GM19351 (cell line): Measurements from ENCODE around the gene MRPL14.

ENCODE experiments used
- ATAC-seq: cut with Tn5 transposase; IDR thresholded peaks from one replicate; pipeline ENCODE4 v1.9.1; 2021; ENCODE audit warnings: mild to moderate bottlenecking, moderate library complexity; ENCODE audit not compliant: unreplicated experiment

Gene MRPL14

GRCh38 chr6:44081753-44082152 is 45.5 kb downstream of the MRPL14 start:
- ATAC-seq = no peak

DNA sequence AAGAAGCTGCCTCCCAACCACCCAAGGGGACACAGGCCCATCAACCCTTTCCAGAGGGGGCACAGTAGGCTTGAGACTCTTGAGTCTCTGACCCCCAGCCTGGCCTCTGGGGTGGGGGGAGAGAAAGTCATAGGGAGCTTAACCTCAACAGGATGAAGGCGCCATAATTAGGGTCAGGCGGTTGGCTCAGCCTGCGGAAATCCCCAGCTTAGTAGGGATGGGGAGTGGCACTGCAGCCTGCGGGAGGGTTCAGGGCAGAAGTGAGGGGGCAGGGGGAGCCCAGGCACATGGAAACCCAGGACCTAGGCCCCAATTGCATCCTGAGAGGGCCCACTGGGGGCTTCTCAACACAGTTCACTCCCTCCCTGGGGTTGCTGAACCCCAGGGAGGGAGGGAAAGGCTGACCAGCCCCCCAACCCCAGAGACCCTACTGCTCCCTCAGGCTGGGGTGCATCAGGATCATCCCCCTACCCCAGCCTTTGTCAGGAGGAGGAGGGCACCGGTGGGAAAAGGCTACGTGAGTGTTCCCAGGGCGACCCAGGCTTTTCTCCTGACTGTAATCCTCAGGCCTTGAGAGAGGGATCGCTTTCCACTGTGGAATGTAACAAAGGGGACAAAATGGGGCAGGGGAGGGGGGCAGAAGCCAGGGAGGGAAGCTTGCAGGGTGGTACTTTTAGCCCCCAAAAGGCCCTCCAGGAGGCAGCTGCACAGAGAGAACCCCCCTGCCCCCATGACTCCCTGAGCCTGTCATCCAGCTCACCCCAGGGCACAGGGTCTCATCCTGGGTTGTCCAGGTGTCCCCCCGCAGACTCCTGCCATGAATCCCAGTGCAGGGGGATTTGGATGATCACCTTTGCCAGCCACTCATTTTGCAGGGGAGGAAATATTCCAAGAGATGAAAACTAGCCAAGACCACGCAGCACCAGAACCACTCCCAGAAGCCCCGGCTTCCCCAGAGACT is 46.4 kb downstream of the MRPL14 start:
- ATAC-seq = no peak

GRCh38 chr6:44079672-44080071 is 47.6 kb downstream of the MRPL14 start:
- ATAC-seq = no peak

DNA sequence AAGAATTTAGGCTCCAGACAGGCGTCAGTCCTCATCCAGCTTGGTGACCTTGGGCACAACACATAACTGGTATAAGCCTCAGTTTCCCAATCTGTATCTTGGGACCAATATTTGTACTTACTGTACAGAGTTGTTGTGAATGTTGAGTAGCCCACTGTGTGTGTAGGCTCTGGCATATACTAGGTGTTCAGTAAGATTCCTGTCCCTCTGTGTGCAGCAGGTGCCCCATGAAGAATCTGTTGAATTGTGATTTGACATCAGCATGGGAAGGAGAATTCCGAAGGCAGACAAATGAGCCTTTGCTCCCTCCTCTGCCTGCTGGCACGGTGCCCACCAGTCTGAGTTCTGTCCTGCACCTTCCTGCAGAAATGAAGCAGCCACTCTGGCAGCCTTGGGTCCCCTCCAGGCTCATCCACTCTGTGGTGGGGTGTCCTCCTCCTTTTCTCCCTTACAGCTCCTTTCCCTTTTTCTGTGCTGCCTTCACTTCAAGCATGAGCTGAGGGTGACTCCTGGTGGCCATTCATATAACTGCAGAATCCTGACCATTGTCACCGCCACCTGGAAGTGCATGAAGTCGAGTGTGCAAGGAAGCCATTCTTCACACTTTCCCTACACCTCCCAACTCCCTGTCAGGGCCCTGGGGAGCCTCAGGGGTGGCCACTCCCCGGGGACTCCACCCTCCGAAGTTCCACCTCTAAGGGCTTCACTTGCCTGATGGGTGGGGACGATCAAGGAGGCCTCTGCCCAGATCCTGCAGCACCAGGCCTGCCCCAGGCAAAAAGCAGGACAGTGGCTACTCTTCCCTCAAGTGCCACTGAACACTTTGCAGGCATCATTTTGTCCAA is 48.2 kb downstream of the MRPL14 start:
- ATAC-seq = no peak

DNA sequence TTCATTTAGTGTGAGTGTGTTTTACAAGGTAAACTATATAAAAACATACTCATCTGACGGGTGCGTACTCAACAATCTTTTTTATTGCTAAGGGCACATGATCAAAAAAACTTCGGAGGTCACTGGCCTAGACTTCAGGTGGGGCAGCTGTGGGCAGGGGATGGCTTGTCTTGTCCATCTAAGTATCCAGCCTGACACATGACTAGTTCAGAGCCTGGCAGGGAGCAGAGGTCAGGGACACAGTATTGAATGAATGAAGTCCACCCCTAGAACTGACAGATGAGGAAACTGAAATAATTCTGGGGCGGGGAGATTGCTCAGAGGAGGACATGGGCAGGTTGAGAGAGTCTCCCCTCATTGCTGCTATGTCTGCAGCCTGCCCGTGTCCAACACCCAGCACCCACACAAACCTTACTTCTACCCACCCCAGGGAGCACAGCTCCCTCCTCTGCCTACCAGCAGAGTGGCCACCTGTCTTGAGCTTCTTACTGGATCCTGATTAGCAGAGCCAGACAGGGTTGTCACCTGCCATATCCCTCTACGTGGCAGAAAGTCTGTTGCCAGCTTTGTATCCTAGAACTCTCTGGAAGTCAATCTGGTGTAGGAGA is 48.9 kb downstream of the MRPL14 start:
- no peak for ATAC-seq

GRCh38 chr6:44077214-44077946 is 49.9 kb downstream of the MRPL14 start:
- no peak for ATAC-seq

GRCh38 chr6:44076356-44077213 is 50.7 kb downstream of the MRPL14 start:
- no peak for ATAC-seq

- no peak for ATAC-seq
These were observed 51.5 kb downstream of the MRPL14 start for GRCh38 chr6:44075647-44076355.

- peak; percentile 6 for ATAC-seq
These were observed 52.2 kb downstream of the MRPL14 start for GRCh38 chr6:44074813-44075646.

DNA sequence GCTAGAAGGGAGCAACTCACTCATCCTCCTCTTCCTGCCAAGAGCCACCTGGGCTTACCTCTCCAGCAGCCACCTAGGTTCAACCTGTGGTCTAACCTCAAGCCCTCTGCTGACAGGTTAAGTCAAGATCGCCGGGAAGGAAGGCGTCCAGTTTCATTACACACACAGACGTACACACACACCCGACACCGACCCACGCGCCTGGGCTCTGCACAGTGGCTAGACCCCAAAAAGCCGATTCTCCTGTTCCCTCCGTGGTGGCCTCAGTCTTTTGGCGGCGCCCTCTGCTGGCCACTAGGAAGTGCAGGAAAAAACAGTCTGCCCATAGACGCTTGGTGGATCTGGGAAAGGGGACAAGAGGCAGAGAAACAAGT is 52.8 kb downstream of the MRPL14 start:
- peak; percentile 42 for ATAC-seq

DNA sequence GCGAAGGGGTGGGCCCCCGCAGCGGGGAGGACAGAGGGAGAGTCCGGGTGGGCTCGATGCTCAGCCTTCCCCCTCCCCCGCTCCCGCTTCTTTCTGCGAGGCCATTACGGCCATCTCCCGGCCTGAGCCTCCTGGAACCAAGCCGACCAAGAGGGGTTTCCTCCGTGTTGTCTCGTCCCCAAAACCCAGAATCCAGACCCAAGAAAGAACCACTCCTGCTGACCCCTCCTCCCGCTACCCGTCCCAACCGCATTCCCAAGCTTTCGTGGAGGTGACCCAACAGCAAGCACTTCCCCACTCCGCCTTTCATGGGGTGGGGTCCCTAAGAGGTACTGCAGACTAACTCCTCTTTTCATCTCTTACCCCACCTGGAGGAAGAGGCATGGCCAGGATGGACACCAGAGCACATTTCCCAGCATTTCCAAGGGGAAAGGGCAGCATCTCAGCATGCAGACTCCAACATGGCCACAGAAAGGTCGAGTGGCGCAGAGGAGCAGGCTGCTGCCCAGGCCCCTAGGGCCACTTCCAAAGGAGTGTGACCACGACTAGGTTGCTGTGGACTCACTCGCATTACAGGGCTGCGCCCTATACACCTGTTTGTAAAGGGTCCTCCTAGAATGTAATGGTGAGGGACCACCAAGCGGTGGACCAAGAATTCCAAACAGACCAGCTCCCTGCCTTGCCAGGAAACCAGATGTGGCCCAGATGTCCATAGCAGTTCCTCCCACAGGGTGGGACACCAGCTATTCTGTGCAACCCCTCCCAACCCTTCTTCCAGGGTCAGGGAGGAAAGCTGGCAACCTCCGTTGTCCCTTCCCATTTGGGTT is 53.4 kb downstream of the MRPL14 start:
- ATAC-seq = no peak

DNA sequence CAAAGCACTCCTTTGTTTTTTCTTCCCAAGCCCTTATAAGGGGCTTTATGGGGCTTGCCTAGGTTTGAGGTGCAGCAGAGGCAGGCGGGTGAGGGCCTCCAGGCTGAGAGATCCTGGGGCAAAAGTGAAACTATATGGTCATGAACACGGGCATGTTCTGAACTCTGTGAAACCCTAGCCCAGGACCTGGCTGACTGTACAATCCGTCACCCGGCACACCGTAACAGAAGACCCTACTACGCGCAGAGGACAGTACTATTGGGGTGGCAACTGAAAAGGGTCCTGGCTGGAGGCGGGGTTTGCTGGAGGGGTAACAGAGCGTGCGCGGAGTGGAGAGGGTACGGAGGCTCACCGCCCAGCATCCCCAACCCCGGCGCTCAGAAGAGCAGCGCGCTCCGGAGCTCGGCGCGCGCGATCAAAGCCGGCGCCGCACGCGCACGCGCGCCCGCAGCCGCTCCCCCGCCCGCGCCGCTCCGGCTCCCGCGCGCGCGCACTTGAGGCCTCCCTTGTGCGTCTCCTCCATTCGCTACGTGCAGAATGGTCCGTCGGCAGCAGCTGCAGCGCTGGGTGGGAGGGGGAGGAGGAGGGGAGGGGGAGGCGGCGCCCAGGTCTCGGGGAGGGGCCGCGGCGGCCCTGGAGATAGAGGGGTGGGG is 54.2 kb downstream of the MRPL14 start:
- peak; percentile 46 for ATAC-seq

DNA sequence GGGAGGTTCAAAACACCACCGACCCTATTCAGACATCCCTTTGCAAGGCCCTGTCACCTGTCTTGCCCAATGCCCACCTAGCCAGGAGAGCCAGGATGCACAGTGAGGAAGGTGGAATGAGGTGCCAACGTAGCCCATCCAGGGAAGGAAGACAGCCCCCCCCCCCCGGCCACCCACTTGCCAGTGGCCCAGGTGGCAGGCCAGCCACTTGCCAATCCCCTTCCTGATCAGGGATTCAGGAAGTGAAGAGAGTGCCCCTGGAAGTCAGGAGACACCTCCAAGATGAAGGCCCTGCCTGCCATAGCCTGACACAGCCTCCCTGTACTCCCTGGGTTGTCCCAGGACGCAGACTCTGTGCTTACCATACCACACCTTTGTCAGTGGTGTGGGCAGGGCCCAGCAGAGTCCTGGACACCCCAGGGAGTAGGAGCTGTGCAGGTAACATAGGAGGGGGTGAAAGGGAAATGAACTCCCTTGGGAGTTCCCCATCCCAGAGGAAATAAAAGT is 54.7 kb downstream of the MRPL14 start:
- ATAC-seq = no peak

DNA sequence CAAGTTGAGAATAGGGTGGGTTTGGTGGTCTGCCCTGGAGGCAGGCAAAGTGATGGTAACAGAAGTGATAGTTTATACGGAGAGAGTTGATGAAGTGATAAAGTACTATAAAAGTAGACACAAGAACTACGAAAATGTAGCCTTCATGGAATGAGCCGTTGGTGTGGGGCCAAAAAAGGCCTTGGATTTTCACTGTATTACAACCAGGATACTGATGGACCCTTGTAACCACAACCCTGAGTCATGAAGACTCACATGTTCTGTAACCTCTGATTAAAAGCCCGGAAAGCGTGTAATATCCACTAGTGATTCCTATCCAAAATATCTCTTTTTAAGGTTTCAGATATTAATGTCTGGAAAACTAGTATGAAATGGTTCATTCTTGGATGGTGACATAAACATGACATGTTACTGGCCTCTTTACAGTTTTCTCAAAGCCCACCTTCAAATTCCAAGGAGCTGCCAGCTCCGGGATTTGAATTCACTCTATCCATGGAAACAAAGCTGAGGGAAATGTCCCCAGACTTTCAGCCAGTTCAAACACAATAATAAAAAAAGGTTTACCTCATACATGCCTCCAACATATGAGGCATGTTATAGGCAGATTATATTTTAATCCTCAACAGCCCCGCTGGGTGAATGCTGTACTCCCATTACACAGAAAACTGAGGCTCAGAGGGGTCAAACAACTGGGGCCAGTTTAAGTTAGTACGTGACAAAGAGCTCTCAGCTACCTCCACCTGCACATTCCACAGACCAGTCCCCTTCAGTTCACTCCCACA is 55.4 kb downstream of the MRPL14 start:
- ATAC-seq = no peak

GRCh38 chr6:44068607-44069296 is 58.5 kb downstream of the MRPL14 start:
- no peak for ATAC-seq
